Measurements from ENCODE around the gene PXK.
A peak's percentile ranks its signal among the peaks of the same experiment; 100 is the strongest.

The PXK gene

GRCh38 chr3:58425782-58426181 lies 93.1 kb downstream of the PXK start:
- Histone ChIP-seq H3K4me1 (ENCODE audit: insufficient read depth, low read length, poor library complexity, severe bottlenecking) (peaks cover 14% of the 10 kb centered on the region), H3K9me3 (ENCODE audit: insufficient read depth, low read depth, low read length) (no peaks in the 10 kb centered on the region), H3K9ac (ENCODE audit: low read depth, low read length, poor library complexity, severe bottlenecking) (no peak overlapping the region), H2AFZ (ENCODE audit: low read length) (no peak overlapping the region), H3K79me2 (ENCODE audit: insufficient read depth, low read length) (peaks cover 20% of the 10 kb centered on the region; the same call in 1 of the 2 replicates), H3K27me3 (ENCODE audit: insufficient read depth, low read length, poor library complexity, severe bottlenecking) (no peaks in the 10 kb centered on the region), H3K4me2 (ENCODE audit: low read depth, low read length, poor library complexity, severe bottlenecking) (no peak overlapping the region), H4K20me1 (ENCODE audit: insufficient read depth, low read length, poor library complexity, severe bottlenecking) (peaks cover 17% of the 10 kb centered on the region), H3K4me3 (ENCODE audit: low read length, poor library complexity, severe bottlenecking) (no peak overlapping the region), H3F3A (ENCODE audit: low read depth) (no peaks in the 10 kb centered on the region), H3K9me2 (replicated peaks; ENCODE audit: low read depth, low read length) (no peaks in the 10 kb centered on the region), H3K36me3 (ENCODE audit: insufficient read depth, low read length) (peaks cover 83% of the 10 kb centered on the region)
- no peak for TF ChIP-seq CTCF (conservative IDR thresholded peaks at IDR 0.05; ENCODE audit: low read length)
- no peak for TF ChIP-seq EZH2phosphoT487 (IDR thresholded peaks at IDR 0.05; ENCODE audit: borderline replicate concordance)

- H4K20me1 ChIP-seq (ENCODE audit: insufficient read depth, low read length, poor library complexity, severe bottlenecking) = peaks cover 35% of the 10 kb centered on the region
- H3K4me3 ChIP-seq (ENCODE audit: low read length, poor library complexity, severe bottlenecking) = no peak overlapping the region
- no peak overlapping the region for H3K4me2 ChIP-seq (ENCODE audit: low read depth, low read length, poor library complexity, severe bottlenecking)
- peaks cover 21% of the 10 kb centered on the region for H3K4me1 ChIP-seq (ENCODE audit: insufficient read depth, low read length, poor library complexity, severe bottlenecking)
- no peaks in the 10 kb centered on the region for H3K27me3 ChIP-seq (ENCODE audit: insufficient read depth, low read length, poor library complexity, severe bottlenecking)
- no peaks in the 10 kb centered on the region for H3K9me2 ChIP-seq (replicated peaks; ENCODE audit: low read depth, low read length)
- no peaks in the 10 kb centered on the region for H3F3A ChIP-seq (ENCODE audit: low read depth)
- no peak overlapping the region for H2AFZ ChIP-seq (ENCODE audit: low read length)
- peaks cover 79% of the 10 kb centered on the region for H3K36me3 ChIP-seq (ENCODE audit: insufficient read depth, low read length)
- no peaks in the 10 kb centered on the region for H3K9me3 ChIP-seq (ENCODE audit: insufficient read depth, low read depth, low read length)
- peaks cover 40% of the 10 kb centered on the region for H3K79me2 ChIP-seq (ENCODE audit: insufficient read depth, low read length)
- TF ChIP-seq CTCF (conservative IDR thresholded peaks at IDR 0.05; ENCODE audit: low read length) (no peak), EZH2phosphoT487 (IDR thresholded peaks at IDR 0.05; ENCODE audit: borderline replicate concordance) (no peak)
- H3K9ac ChIP-seq (ENCODE audit: low read depth, low read length, poor library complexity, severe bottlenecking) = no peak overlapping the region
These were observed 95.1 kb downstream of the PXK start for GRCh38 chr3:58427661-58428361.

GRCh38 chr3:58429657-58430056 lies 97.0 kb downstream of the PXK start:
- H3K9me3 ChIP-seq (ENCODE audit: insufficient read depth, low read depth, low read length) = no peaks in the 10 kb centered on the region
- no peaks in the 10 kb centered on the region for H3F3A ChIP-seq (ENCODE audit: low read depth)
- no peaks in the 10 kb centered on the region for H3K9me2 ChIP-seq (replicated peaks; ENCODE audit: low read depth, low read length)
- peaks cover 47% of the 10 kb centered on the region for H3K79me2 ChIP-seq (ENCODE audit: insufficient read depth, low read length)
- peak overlapping the region; percentile 30 for H3K4me2 ChIP-seq (ENCODE audit: low read depth, low read length, poor library complexity, severe bottlenecking)
- no peaks in the 10 kb centered on the region for H3K27me3 ChIP-seq (ENCODE audit: insufficient read depth, low read length, poor library complexity, severe bottlenecking)
- peaks cover 40% of the 10 kb centered on the region for H4K20me1 ChIP-seq (ENCODE audit: insufficient read depth, low read length, poor library complexity, severe bottlenecking)
- TF ChIP-seq CTCF (conservative IDR thresholded peaks at IDR 0.05; ENCODE audit: low read length) (no peak), EZH2phosphoT487 (IDR thresholded peaks at IDR 0.05; ENCODE audit: borderline replicate concordance) (no peak)
- H3K4me1 ChIP-seq (ENCODE audit: insufficient read depth, low read length, poor library complexity, severe bottlenecking) = peaks cover 31% of the 10 kb centered on the region
- H3K9ac ChIP-seq (ENCODE audit: low read depth, low read length, poor library complexity, severe bottlenecking) = peak overlapping the region; percentile 34
- peaks cover 66% of the 10 kb centered on the region for H3K36me3 ChIP-seq (ENCODE audit: insufficient read depth, low read length)
- H2AFZ ChIP-seq (ENCODE audit: low read length) = no peak overlapping the region
- H3K4me3 ChIP-seq (ENCODE audit: low read length, poor library complexity, severe bottlenecking) = peak overlapping the region; percentile 7

All from Loucy (cell line).